Measurements from ENCODE around the gene PCSK7.
"Not testable (repeated sequence)": the region's sequence is repeated elsewhere in the genome, so short reads cannot be mapped to it uniquely, and the experiment has no call there.

The PCSK7 gene

DNA sequence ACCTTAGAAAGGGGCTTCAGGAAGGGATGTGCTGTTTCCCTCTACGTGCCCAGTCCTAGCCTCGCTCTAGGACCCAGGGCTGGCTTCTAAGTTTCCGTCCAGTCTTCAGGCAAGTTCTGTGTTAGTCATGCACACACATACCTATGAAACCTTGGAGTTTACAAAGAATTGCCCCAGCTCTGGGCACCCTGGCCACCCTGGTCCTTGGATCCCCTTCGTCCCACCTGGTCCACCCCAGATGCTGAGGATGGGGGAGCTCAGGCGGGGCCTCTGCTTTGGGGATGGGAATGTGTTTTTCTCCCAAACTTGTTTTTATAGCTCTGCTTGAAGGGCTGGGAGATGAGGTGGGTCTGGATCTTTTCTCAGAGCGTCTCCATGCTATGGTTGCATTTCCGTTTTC lies 34.9 kb downstream of the PCSK7 start:
- no peak for ATAC-seq

DNA sequence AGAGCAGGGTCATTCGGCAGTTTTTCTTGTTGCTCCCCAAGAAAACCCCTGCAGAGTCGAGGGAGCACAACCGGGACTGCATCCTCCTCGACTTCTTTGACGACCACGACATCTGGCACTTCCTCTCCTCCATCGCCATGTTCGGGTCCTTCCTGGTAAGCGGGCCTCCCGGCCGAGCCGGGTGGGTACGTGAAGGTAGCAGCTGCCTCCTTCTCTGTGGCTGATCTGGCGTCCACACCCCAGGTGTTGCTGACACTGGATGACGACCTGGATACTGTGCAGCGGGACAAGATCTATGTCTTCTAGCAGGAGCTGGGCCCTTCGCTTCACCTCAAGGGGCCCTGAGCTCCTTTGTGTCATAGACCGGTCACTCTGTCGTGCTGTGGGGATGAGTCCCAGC lies 36.1 kb downstream of the PCSK7 start:
- no peak for ATAC-seq

DNA sequence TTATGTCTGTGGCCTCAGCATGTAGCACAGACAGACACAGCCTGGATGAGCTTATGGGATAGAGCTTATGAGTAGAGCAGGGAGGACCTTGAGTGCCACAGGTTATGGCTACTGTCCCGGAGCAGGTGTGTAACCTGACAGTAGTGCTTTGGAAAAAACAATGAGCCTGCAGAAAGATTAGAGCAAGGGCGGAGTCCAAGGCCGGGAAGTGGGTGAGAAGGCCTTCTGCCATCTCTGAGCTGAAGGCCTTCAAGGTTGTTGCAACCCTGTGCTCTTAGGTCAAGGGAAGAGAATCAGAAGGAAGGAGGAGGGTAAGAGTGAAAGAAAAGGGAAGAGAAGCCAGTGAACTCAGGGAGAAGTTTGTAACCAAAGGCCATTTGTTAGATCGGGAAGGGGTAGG lies 36.6 kb downstream of the PCSK7 start:
- no peak for ATAC-seq

DNA sequence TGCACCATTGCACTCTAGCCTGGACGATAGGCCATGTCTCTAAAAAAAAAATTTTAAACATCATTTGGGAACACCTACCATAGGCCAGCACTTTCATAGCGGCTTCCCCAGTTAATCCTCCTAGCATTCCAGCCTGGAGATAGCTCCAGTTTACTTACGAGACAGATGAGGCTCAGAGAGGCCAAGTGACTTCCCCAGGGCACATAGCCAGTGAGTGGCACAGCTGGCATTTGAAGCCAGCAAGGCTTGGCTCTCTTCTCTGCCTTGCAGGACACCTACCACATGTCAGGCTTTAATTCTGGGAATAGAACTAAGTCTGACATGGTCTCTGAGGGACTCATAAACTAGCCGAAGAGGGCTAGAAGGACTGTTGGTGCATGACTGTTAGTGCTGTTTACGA lies 37.6 kb downstream of the PCSK7 start:
- ATAC-seq: no peak

DNA sequence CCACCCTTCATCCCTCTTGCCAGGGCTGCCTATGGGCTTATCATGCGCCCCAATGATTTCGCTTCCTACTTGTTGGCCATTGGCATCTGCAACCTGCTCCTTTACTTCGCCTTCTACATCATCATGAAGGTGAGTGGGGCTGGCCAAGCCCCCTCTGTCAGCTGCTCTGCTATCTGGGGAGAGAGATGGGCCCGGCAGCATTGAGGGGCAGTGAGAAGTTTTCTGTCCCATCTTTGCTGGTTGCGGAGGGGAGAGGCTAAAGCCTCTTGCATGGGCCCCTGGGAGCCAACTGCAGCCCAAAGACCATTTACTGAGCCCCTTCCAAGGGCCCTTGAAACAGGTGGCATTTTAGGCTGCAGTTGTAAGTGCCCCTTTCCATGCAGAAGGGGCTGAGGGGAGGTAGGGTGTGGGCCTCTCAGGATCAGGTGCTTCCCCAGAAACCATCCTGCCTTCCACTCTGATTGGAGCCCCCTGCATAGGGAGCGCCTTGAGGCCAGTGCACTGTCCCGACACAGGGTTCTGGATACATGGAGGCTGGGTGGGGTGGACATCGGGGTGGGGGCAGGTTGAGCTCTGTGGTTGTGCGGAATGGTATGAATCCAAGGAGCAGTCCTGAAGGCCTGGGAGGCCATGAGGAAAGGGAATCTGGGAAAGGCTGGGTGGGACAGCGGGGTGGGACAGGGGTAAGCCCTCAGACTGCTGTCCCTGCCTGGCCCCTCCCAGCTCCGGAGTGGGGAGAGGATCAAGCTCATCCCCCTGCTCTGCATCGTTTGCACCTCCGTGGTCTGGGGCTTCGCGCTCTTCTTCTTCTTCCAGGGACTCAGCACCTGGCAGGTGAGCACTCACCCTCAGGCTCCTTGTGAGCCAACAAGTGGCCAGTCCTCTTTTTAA lies 38.5 kb downstream of the PCSK7 start:
- ATAC-seq: no peak

DNA sequence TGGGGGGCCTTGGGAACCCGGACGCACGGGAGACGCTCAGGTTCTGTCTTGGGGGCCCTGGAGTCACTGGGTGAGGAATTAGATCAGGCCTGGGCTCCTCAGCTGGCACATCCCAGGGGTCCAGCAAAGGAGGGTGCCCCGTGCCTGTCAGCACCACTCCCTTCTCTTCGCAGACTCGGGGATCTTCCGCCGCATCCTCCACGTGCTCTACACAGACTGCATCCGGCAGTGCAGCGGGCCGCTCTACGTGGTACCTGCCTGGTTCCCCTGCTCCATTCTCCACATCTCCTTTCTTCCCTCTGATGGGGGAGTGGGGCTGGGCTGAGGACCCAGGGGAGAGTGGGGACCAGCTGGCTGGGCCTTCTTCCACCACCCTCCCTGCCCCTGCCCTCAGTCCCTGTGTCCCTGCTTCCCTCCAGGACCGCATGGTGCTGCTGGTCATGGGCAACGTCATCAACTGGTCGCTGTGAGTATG lies 39.4 kb downstream of the PCSK7 start:
- no peak for ATAC-seq

DNA sequence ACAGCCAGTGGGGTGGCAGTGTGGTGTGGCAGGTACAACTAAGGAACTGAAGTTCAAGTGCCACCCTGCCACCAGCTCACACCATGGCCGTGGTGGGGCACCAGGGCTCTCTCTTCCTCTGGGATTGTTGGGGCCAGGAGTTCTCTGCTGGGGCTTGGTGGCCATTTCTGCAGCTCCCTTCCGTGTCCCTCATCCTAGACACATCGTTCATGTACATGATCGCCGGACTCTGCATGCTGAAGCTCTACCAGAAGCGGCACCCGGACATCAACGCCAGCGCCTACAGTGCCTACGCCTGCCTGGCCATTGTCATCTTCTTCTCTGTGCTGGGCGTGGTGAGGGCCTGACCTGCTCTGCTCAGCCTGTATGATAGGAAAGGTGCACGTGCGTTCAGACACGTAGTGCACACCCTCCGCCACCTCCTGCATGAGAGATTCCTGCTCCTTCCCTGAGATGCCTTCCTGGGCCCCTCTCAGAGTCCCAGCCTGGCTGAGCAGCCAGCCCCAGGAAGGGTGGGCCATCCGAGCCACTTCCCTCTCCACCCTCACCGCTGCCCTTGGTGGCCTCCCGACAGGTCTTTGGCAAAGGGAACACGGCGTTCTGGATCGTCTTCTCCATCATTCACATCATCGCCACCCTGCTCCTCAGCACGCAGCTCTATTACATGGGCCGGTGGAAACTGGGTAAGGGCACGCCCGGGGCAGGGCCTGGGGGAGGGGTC lies 40.0 kb downstream of the PCSK7 start:
- ATAC-seq: no peak

DNA sequence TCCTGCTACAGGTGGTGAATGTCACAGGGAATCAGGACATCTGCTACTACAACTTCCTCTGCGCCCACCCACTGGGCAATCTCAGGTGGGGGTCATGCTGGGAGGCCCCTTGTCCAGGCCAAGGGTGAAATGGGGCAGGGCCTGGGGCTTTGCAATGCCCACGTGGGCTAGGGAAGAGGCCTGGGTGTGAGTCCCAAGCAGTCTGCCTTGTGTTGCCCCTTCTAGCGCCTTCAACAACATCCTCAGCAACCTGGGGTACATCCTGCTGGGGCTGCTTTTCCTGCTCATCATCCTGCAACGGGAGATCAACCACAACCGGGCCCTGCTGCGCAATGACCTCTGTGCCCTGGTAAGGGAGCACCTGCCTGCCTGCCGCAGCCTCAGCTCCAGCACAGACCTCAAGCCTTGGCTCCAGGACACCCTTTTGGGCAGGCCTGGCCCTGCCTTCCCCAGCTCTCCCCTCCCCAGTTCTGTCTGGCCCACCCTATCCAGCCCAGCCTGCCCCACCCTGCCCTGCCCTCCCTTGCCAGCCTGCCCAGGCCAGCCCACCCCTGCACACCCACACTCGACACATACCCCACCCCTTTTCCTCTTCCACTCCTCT lies 41.8 kb downstream of the PCSK7 start:
- ATAC-seq: no peak

DNA sequence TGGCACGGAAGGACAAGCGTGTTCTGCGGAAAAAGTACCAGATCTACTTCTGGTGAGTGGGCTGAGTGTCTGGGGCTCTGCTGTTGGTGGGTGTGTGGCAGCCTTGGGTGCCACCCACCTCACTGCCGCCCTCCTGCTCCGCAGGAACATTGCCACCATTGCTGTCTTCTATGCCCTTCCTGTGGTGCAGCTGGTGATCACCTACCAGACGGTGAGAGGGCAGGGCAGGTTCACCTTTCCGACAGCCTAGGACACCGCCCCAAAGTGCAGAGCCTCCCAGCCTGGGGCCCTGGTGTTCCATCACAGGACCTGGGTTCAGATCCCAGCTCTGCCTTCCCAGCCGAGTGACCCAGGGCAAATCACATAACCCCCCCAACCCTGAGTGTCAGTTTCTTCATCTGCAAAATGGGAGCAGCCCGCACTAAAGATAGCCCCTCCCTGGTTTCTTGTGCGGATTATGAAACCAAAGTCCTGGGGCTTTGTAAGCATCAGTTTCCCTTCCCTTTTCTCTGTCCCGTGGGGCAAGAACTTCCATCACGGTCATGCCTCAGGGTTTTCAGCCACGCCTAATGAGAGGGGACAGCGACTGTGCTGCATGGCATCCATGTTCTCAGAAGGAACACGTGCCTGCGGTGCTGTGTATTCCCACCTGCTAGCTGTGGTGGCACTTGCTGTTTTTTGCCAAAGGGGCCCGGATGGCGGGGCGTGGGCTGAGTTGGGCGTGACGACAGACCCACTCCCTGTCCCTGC lies 42.5 kb downstream of the PCSK7 start:
- ATAC-seq: peak in 1 of 2 donors; percentile 48

DNA sequence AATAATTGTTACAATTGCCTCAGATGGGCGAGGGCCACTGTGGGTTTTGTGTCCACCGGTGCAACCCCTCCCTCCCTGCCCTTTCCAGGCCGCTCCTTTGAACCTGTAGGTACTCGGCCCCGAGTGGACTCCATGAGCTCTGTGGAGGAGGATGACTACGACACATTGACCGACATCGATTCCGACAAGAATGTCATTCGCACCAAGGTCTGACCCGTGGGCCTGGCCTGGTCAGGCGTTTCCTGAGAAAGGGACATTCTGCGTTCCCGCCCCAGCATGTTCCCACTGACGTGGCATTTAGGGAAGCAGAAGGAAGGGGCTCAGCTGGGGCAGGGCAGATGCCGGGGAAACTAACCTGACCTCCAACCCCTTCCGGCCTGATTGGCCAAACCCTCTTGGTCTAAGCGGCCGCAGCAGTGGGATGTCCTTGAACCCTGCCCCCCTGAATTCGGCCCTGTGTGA lies 43.2 kb downstream of the PCSK7 start:
- ATAC-seq: no peak

DNA sequence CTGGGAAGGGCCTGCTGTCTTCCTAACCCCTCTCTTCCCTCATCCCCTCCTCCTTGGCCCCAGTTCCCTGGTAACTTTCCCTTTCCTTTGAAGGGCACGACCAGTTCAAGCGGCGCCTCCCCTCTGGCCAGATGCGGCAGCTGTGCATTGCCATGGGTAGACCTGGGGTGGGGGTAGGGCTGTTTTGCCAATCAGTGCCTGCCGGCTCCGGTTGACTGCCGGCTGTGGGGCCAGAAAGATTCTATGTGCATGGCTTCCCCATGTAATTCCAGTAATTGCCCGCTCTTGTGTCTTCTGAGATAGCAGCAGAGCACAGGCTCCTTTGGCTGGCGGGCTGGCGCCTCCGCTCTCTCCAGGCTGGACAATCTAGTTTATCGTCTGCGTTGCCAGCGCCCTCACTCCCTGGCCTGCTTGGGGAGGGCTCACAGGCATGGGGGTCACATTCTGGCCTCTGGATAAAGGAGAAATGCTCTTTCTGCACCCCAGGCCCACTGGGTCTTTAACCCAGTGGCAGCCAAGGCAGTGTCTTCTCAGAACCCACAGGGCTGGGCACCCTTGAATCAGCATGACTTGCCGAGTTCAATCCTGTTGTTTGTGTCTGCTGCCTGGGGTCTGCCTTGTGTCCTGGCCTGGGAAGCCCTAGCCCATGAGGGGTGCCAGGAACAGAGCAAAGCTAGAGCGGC lies 43.9 kb downstream of the PCSK7 start:
- no peak for ATAC-seq

DNA sequence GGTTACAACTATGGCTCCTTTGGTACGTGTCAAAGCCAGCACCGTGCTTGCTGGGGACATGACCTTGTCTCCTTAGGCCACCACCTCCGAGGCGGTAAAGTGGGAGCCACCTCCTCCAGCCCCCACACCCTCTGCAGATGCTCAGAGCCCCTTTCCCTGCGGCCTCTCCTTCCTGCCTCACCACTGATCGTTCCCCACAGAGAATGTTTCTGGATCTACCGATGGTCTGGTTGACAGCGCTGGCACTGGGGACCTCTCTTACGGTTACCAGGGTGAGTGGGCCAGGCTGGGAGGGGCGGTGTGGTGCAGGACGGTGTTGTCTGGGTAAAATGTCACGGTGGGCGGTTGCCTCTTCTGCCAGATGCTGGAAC lies 44.5 kb downstream of the PCSK7 start:
- ATAC-seq: no peak

DNA sequence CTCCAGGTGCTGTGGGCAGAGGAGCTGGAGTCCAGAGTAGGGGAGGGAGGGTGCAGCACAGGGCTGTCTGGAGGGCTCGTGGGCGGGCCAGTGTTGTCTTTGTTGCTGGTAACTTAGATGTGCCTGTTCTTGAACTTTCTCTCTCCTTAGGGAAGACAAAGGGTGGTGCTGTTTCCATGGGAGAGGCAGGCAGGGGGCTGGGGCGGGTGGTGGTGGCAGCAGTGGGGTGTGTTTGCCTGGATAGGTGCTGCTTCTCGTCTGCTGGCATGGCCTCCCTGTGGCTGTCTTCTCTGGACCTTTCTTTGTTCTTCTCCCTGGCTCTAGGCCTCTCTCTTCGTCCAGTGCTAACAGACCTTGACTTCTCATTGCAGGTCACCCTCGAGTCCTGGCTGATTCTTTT lies 44.9 kb downstream of the PCSK7 start:
- no peak for ATAC-seq

DNA sequence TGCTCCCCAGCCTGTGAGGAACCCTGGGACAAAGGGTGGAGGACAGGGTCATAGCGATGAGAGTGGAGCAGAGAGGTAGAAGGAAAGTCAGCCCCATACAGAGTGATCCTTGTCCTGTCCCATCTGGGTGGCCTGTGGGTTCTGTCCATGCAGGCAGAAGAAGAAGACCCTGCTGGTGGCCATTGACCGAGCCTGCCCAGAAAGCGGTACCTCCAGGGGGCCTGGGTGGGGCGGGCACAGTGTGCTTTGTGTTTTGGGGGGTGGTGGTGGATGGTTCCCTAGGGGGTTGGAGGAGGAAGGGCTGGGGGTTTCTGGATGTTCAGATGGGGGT lies 45.5 kb downstream of the PCSK7 start:
- no peak for ATAC-seq

DNA sequence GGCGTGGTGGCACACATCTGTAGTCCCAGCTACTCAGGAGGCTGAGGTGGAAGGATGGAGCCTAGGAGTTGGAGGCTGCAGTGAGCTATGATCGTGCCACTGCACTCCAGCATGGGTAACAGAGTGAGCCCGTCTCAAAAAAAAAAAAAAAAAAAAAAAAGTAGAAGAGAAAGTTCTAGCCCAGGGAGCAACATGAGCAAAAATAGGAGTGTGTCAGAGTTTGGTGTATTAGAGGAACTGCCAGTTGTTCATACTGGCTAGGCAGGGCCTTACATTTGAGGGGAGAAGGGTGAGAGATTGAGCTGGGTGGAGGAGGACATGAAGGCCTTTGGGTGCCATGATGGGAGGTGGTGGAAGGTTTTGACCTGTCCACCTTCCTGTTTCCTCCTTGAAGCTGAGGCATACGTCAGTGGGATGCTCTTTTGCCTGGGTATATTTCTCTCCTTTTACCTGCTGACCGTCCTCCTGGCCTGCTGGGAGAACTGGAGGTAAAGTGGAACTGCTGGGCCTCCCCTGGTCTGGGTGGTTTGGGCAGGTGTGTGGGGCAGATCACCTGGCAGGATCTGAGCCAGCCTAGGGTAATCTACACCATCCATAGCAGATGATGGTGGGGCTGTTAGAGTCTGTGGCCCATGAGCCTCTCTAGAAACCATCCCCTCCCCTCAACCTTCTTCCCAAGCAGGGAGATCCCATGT lies 46.0 kb downstream of the PCSK7 start:
- ATAC-seq: no peak

DNA sequence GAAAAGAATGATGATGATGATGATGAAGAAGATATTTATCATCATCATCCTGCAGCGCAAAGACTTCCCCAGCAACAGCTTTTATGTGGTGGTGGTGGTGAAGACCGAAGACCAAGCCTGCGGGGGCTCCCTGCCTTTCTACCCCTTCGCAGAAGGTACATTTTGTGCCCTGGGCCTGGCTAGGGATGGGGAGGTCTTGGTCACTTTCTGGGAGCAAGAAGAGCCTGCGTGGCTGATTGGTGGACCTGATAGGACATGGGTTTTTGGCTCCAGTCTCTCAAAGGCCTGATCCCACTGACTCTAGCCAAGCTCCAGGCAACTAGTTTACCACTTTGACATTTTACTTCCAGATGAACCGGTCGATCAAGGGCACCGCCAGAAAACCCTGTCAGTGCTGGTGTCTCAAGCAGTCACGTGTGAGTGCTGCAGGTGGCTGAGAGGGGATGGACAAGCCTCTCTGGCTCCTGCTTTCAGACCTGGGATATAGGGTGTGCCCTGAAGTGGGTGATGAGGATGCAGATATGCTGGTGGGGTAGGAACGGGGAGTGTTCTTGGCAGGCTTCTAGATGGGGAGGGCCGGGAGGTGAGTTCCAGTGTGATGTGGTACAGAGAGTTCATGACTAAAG lies 48.0 kb downstream of the PCSK7 start:
- no peak for ATAC-seq

DNA sequence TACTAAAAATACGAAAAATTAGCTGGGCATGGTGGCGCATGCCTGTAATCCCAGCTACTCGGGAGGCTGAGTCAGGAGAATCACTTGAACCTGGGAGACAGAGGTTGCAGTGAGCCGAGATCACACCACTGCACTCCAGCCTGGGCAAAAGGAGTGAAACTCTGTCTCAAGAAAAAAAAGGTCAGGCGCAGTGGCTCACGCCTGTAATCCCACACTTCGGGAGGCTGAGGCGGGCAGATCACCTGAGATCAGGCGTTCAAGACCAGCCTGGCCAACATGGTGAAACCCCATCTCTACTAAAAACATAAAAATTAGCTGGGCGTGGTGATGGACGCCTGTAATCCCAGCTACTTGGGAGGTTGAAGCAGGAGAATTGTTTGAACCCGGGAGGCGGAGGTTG lies 48.7 kb downstream of the PCSK7 start:
- not testable (repeated sequence) for ATAC-seq

DNA sequence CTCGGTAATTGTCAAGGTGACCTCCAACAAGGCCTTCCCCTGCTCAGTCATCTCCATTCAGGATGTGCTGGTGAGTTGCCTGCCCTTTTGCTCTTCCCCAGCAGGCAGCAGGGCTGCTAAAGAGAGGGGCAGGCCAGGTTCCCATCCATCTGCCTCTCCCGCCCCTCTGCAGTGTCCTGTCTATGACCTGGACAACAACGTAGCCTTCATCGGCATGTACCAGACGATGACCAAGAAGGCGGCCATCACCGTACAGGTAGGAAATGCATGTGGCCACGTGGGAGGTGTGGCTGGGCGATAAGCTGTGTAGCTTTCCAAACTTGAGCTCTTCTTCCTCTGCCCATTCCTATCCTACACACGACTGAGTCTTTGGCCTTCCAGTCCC lies 49.3 kb downstream of the PCSK7 start:
- ATAC-seq: no peak

DNA sequence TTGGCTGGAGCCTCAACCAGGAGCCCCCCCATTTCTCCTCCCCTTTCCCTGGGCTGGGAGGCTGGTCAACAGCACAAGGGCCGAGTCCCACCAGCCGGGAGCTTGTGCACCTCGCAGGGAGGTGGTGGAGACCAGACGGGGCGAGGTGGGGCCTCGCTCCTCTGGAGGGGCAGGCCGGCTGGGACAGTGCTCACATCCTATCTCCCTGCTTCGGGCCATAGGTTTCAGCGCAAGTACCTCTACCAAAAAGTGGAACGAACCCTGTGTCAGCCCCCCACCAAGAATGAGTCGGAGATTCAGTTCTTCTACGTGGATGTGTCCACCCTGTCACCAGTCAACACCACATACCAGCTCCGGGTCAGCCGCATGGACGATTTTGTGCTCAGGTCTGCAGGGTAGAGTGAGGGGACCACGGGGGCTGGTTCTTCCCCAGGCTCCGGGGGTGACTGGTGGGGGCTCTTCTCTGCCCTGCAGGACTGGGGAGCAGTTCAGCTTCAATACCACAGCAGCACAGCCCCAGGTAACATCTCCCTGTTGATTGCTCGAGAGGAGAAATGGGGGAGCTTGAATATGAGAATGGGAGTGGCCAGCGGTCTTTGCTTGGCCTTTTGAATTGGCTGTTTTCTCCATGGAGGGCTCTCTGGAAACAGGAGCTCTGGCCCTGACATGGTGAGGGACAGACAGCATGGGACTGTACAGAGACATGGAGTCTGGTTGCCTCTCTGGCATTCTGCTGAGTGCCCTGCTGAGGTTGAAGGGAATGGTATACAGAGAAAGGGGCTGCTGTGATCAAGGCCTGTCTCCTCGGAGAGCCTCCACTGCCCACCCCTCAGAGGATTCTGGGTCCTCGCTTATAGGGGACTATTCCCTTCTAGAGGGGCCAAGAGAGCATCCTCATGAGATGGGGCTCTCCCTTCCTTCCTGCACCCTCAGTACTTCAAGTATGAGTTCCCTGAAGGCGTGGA lies 50.0 kb downstream of the PCSK7 start:
- no peak for ATAC-seq

All from activated CD4-positive, CD25-positive, alpha-beta regulatory T cell treated with anti-CD3 and anti-CD28 coated beads, Interleukin-2, amount 50 U/mL, for 24 hours (primary cell).